Measurements from ENCODE around the gene COMMD1.
"Not testable (repeated sequence)": the region's sequence is repeated elsewhere in the genome, so short reads cannot be mapped to it uniquely, and the experiment has no call there.

The COMMD1 gene

DNA sequence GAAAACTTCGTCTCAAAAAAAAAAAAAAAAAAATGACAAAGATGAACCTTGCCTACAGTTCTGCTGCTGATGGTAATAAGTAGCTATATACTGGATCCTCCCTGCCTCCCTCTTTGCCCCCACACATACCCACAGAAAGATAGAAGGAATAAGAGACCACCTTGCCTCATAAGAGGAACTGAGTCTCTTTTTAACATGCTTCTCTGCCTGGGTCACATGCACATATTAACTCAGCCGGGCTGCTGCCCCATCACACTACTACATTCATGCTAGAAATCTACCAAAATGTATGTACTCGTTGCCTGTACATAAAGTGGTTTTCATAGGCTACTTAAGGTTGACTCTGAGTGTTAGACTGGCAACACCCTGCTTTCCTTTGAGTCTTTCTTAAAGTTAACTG, 211.5 kb downstream of the COMMD1 start:
- Histone ChIP-seq H3K9me3 (no peaks in the 10 kb centered on the region), H3K4me3 (ENCODE audit: low read depth, low read length) (no peak overlapping the region), H3K27me3 (no peaks in the 10 kb centered on the region), H3K36me3 (no peaks in the 10 kb centered on the region), H3K4me1 (peaks cover 12% of the 10 kb centered on the region)
- DNase-seq = no peak
- TF ChIP-seq, protein P1, sequence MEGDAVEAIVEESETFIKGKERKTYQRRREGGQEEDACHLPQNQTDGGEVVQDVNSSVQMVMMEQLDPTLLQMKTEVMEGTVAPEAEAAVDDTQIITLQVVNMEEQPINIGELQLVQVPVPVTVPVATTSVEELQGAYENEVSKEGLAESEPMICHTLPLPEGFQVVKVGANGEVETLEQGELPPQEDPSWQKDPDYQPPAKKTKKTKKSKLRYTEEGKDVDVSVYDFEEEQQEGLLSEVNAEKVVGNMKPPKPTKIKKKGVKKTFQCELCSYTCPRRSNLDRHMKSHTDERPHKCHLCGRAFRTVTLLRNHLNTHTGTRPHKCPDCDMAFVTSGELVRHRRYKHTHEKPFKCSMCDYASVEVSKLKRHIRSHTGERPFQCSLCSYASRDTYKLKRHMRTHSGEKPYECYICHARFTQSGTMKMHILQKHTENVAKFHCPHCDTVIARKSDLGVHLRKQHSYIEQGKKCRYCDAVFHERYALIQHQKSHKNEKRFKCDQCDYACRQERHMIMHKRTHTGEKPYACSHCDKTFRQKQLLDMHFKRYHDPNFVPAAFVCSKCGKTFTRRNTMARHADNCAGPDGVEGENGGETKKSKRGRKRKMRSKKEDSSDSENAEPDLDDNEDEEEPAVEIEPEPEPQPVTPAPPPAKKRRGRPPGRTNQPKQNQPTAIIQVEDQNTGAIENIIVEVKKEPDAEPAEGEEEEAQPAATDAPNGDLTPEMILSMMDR (IDR thresholded peaks at IDR 0.05; ENCODE audit: low read depth, low read length) = no peak

DNA sequence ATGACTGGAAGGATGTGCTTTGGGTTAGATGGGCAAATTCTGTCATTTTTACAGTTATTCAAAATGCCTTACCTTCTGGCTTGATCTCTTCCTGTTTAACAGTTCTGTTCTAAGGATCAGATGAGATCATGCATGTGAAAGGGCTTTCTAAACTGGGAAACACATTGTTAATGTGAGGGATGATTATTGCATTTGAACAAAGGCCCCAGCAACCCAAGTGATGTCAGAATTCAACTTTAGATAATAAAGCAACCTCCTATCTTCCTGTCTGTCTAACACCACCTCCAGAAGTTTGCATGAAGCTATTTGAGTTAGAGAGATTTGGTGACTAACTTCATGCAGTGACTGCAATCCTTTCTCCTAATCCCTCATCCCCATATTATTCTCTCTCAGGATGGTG, 212.7 kb downstream of the COMMD1 start:
- TF ChIP-seq, protein P1 (IDR thresholded peaks at IDR 0.05; ENCODE audit: low read depth, low read length) = no peak
- no peak overlapping the region for H3K4me3 ChIP-seq (ENCODE audit: low read depth, low read length)
- H3K9me3 ChIP-seq = no peaks in the 10 kb centered on the region
- H3K36me3 ChIP-seq = no peaks in the 10 kb centered on the region
- no peaks in the 10 kb centered on the region for H3K27me3 ChIP-seq
- H3K4me1 ChIP-seq = peaks cover 12% of the 10 kb centered on the region
- no peak for DNase-seq

DNA sequence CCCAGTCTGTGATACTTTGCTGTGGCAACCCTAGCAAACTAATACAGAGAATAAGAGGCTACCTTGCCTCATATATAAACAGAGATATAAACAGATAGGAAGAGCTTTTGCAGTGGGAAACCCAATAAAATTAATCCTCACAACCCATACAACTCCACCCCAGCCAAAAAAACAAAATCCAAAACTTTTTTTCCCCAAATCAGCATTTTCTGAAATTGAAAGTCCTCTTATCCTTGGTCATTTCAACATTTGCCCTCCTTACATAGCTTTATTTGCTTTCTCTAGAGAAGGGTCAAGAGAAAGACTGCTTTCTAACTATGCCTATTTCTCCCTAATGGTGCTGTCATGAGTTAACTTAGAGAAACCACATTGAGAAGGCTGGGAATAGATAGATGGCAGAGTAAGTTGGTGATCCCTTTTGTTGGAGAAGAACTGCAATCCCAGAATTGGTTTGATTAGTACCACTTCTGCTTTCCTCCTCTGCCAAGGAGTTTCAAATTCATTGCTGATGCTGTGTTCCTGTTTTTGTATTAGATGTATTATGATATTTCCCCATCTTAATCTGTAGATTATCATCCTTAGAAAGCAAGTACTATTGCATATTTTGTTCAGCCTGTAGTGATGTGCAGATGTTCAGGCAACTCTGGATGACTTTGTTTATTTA, 214.0 kb downstream of the COMMD1 start:
- Histone ChIP-seq H3K36me3 (no peaks in the 10 kb centered on the region), H3K4me3 (ENCODE audit: low read depth, low read length) (no peak overlapping the region), H3K27me3 (no peaks in the 10 kb centered on the region), H3K4me1 (peaks cover 12% of the 10 kb centered on the region), H3K9me3 (no peaks in the 10 kb centered on the region)
- no peak for DNase-seq
- TF ChIP-seq, protein P1 (IDR thresholded peaks at IDR 0.05; ENCODE audit: low read depth, low read length) = no peak

- DNase-seq; H3K27me3 ChIP-seq; H3K36me3 ChIP-seq; H3K4me1 ChIP-seq; H3K4me3 ChIP-seq (ENCODE audit: low read depth, low read length); H3K9me3 ChIP-seq: not testable (repeated sequence)
Measured at GRCh38 chr2:62126239-62126638, 220.8 kb downstream of the COMMD1 start.

DNA sequence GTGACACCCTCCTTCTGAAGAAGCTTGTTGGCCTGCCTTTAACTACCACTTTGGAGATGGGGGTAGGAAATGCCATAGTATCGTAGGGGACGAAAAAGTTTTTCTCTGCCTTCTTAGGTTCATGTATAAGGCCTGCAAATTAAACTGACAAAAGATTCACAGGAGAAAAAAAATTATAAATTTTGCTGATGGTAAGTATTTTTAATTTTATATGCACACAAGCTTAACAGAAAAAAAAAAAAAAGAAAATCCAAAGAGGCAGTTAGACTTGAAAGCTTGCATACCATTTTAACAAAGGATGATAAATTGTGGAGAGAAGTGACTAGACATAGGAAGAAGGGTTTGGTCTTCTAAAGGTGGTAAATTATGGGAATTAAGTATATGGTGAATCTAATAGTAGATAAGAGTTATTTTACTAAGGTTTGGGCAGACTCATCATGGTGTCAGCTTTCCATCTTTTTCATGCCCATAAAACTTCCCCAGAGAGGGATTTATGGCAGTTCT, 227.9 kb downstream of the COMMD1 start:
- H3K36me3 ChIP-seq = no peaks in the 10 kb centered on the region
- TF ChIP-seq, protein P1 (IDR thresholded peaks at IDR 0.05; ENCODE audit: low read depth, low read length) = no peak
- no peaks in the 10 kb centered on the region for H3K27me3 ChIP-seq
- no peaks in the 10 kb centered on the region for H3K9me3 ChIP-seq
- DNase-seq = no peak
- no peak overlapping the region for H3K4me3 ChIP-seq (ENCODE audit: low read depth, low read length)
- no peaks in the 10 kb centered on the region for H3K4me1 ChIP-seq

GRCh38 chr2:62136956-62137830, 231.7 kb downstream of the COMMD1 start:
- H3K27me3 ChIP-seq = no peaks in the 10 kb centered on the region
- H3K4me1 ChIP-seq = no peaks in the 10 kb centered on the region
- TF ChIP-seq, protein P1 (IDR thresholded peaks at IDR 0.05; ENCODE audit: low read depth, low read length) = no peak
- no peak overlapping the region for H3K4me3 ChIP-seq (ENCODE audit: low read depth, low read length)
- H3K36me3 ChIP-seq = no peaks in the 10 kb centered on the region
- H3K9me3 ChIP-seq = no peaks in the 10 kb centered on the region
- no peak for DNase-seq
